GM18868 (cell line): ENCODE results near the gene PCED1A.

Source experiments
- ATAC-seq: cut with Tn5 transposase; IDR thresholded peaks from one replicate; pipeline ENCODE4 v1.9.1; 2021; ENCODE audit warnings: mild to moderate bottlenecking, moderate library complexity; ENCODE audit not compliant: unreplicated experiment

PCED1A gene

DNA sequence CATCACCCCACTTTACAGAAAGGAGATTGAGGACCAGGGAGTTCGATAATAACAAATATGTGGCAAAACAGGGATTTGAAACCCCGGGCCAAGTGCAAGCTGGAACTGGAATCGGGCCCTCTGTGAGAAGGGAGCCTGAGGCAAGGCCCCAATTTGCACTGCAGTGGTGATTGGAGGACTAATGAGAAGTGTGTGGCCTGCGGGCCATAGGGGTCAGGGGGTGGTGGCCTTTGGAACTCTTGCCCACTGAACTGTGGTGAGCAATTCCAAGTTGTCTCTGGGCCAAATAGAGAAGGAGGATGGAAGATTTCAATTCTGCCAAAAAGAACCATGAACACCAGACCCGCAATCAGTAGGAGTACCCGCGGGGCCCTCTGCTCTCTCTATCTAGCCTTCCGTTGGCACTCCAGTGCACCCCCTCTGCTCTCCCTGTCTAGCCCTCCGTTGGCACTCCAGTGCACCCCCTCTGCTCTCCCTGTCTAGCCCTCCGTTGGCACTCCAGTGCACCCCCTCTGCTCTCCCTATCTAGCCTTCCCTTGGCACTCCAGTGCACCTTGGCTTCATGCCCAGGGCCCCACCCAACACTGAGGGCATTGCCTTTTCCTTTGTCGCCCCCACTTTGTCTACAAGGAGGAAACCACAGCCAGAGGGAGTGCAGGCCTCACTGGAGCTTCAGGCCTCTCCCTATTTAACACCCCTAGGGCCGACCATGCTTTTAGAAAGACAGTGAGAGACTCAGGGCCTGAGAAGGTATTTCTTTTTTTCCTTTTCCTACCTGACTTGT lies 26.8 kb upstream of the PCED1A start:
- no peak for ATAC-seq

DNA sequence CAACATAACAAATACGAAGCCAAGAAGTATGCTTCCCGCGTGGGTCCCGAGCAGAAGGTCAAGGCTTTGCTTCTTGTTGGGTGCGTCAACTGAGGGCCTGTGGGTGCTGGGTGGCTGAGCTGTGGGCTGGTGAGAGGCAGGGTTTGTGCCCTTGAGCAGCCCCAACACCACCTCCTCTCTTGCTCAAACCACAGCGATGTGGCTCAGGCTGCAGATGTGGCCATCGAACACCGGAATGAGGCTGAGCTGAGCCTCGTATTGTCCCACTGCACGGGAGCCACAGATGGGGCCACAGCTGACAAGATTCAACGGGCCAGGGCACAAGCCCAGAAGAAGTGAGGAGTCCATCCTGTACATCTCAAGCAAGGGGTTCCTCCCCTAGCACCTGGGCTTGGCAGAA lies 25.8 kb upstream of the PCED1A start:
- ATAC-seq = no peak

DNA sequence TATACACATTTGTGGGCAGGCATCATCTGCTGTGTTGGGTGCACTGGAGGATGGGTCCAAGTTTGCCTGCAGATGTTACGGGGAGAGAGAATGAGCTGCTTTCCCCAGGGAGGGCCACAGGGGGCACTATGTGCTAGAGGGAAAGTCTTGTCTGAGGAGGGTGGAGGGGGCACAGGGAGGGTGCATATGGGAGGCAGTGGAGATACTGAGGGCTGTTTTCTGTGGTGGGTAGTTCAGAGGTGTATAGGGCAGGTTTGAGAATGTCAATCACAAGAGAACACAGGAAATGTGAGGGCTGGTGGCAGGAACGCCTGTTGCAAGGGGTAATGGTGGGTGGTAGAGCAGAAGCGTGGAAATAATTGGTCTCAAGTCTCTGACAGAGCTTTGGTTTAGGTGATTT lies 25.2 kb upstream of the PCED1A start:
- ATAC-seq = no peak

DNA sequence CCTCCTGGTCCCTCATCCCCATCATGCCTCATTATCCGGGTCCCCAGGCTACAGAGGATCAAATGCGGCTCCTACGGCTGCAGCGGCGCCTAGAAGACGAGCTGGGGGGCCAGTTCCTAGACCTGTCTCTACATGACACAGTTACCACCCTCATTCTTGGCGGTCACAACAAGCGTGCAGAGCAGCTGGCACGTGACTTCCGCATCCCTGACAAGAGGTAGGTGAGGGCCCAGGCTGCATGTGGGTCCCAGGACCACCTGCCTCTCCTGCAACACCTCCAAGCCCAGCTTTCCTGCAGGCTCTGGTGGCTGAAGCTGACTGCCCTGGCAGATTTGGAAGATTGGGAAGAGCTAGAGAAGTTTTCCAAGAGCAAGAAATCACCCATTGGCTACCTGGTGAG lies 24.6 kb upstream of the PCED1A start:
- no peak for ATAC-seq

DNA sequence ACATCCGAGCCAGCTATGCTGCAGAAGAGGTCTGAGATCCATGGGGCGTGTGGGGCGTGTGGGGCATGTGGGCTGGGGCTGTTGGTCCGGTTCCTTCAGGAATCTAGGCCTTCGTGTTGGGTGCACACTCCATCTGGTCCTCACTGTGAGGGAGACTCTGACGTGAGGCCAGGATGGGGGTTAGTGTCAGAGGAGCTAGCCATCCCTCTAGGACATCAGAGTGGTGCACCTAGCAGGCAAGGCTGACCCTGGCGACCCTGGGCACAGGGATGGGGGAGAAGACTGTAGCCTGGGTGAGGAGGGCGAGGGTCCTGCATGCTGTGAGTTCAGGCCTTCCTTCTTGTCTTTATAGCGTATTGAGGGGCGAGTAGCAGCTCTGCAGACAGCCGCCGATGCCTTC lies 24.2 kb upstream of the PCED1A start:
- no peak for ATAC-seq

DNA sequence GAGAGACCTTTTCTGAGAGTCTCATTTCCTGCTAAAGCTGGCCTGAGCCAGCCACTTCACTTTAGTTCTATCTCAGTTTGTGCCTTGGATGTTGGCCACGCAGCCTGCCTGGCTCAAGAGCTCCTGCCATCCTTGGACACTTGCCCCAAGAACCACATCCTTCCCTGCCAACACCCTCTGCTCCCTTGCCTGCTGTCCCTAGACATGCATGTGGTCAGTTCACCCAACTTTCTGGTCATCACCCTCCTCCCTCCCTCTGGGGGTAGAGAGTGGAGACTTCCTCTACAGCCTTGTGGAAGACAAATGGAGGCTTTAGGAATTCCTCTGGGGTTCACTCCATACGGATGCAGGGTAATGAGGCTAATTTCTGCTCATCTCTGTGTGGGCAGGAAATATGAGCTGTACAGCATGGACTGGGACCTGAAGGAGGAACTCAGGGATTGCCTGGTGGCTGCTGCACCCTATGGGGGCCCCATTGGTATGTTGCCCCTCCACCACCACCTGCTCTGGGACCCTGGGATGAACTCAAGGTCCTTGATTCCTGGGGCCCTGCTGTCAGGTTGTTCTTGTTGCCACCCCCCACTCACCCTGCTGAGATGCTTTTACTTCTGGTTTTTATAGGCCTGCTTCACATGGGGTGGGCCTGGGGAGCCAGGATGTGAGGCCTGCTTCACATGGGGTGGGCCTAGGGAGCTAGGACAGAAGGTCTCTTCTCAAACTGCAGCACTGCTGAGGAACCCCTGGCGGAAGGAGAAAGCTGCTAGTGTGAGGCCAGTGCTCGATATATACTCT lies 19.1 kb upstream of the PCED1A start:
- no peak for ATAC-seq

DNA sequence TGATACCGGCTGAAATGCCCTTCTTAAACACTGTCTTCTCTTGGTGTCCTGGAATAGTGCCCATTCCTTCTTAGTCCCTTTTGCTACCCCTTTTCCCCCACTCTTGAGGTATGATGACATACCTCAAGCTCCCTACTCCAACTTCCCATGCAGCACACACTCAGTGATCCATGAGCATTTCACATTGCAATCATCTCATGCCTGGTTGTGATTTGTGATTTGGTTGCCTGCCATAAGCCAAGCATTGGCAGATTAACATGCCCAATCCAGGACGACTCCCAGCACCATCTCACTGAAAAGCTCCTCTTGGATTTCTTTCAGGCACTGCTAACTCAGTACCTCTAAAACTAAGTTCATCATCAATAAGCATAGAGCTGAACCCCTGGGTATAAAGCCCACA lies 18.1 kb upstream of the PCED1A start:
- no peak for ATAC-seq

DNA sequence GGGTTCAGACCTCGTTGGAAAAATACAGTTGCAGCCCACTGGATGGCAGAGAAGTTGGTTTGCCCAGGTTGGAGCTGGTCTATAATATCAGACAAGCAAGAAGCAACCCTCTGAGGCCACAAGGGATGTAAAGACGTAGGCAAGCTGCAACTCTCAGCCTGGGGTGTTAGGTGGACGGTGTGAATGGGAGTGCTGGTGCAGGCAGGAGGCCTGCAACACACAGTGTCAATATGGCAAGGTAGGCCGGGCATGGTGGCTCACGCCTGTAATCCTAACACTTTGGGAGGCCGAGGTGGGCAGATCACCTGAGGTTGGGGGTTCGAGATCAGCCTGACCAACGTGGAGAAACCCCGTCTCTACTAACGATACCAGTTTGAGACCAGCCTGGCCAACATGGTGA lies 10.6 kb upstream of the PCED1A start:
- no peak for ATAC-seq

DNA sequence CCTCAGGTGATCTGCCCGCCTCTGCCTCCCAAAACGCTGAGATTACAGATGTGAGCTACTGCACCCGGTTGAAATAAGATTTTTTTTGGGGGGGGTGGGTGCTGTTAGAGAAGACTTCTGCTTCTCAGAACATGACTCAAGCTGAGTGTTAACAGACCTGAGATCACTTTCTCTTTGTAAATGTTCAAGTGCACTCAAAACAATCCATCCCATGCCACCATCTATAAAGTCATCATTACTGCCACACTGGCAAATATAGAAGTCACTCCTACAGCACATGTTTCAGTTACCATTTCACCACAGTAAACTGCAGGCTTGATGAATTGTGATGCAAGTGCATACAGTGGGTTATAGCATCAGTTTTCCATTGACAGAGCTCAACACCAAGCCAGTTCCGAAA lies 9.1 kb upstream of the PCED1A start:
- ATAC-seq = no peak

DNA sequence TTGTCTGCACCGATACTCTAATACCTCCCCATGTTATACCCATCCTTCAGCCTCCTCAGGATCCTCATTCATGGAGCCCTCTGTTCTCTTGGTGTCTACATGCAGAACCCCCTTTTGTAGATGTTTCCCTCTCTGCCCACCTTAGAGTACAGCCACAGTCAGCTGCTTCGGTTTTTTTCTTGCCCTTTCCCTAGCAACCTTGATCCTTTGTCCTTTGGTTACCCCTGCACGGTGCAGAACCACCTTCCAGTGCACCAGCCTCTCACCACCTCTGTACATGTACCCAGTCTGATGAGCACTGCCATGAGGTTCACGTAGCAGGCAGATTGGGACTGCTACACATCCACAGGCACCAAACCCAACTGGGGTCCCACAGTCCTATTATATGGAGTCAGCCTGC lies 7.3 kb upstream of the PCED1A start:
- ATAC-seq = no peak

DNA sequence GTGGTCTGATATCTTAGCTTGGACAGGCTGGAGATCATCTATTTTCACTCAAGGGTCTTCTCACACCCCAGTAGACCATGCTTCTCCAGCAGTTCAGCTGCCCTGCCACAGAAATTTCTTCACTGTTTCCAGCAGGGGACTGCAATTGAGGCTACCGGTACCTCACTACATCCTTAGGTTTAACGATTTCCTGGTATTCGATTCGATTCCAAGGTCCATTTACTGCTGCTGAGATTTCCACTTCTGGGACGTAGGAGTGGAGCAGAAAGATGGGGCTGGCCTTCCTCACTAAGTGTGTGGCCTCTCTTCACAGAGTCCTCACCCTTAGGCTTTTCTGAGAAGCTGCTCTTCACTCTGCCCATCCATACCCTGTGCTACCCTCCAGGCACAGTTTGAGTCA lies 6.2 kb upstream of the PCED1A start:
- no peak for ATAC-seq

DNA sequence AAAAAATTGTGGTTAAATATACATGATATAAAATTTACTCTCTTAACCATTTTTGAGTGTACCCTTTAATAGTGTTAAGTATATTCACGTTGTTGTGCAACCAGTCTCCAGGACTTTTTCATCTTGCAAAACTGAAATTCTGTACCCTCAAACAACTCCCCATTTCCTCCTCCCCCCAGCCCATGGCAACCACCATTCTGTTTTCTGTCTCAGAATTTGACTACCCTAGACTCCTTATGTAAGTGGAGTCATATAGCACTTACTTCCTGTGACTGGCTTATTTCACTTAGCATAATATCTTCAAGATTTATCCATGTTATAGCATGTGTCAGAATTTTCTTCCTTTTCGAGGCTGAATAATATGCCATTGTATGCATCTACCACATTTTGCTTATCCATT lies 5.2 kb upstream of the PCED1A start:
- ATAC-seq = no peak

DNA sequence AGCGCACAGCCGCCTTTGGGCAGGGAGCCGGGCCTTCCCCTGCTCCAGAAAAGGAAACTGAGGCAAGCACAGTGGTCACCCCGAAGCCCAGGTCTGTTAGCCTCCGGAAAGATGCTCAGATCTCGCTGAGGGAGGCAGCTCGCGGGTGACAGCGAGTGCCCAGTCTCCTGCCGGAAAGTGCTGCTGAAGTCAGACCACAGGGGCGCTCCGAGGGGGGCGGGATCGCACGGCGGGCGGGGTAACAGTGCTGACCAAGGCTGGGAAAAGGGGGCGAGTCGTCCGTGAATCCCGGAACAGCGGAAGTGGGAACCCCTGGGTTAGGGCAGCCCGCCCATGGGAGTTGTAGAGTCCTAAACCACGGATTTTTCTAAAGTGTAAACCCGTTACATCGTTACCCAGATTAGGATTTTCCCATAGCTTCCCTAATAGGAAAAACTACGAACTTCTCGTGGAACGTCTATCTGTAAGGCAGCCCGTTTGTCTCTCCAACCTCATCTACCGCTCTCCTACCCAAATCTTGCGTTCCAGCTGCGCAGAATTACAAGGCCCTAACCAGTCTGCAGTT lies 594 bp upstream of the PCED1A start:
- ATAC-seq = peak; percentile 32

DNA sequence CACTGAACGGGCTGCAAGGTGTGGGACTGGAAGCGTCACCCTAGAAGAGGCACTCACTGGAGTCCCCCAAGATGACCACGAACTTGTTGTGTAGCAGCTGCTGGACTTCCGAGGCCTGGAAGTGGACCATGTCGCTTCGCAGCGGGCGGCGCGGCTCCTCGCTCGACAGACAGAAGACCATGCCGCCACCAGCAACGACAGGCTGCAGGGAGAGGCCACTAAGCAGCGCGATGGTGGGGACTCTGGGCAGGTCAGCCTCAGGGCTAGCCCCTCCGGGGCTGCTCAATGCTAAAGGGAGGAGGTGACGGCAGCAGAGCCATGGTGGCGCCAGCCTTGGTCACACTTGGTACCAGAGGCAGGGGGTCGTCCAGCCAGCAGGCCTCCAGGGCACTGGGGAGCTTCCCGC lies 720 bp downstream of the PCED1A start:
- ATAC-seq = no peak

DNA sequence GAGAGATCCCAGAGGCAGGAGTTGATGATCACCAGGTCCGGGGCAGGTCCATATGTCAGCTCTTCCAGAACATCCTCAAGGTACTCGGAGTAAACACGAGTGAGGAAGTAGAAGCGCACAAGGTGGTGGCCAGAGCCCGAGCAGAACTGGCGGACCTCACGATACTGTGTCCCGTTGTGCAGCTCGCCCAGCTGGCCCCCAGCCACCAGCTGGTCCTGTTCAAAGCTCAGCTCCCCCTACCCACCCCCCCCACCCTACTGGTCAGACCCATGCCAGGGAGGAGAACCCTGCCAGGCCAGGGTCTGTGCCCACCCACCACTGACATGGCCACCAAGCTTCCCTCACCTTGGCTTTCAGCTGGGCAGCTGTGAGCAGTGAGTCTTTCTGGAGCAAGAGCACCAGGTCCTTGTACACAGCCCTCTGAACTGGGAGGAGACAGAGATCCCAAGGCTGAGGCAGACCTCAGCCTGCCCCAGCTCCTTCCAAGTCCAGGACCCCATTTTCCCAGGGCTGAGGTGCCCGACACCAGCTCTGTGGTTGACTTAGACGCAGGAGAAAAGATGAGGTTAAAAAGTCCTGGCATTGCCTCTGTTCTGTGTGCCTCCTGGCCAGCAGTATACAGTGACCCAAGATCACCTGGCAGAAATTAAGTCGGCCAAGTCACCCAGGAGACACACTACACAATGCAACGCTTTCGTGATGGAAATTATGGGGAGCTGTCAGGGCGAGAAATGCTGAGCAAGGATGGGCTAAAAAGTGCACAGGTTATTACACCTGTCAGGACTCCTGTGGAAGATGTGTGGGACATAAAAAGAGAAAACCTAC lies 1.4 kb downstream of the PCED1A start:
- ATAC-seq = no peak

DNA sequence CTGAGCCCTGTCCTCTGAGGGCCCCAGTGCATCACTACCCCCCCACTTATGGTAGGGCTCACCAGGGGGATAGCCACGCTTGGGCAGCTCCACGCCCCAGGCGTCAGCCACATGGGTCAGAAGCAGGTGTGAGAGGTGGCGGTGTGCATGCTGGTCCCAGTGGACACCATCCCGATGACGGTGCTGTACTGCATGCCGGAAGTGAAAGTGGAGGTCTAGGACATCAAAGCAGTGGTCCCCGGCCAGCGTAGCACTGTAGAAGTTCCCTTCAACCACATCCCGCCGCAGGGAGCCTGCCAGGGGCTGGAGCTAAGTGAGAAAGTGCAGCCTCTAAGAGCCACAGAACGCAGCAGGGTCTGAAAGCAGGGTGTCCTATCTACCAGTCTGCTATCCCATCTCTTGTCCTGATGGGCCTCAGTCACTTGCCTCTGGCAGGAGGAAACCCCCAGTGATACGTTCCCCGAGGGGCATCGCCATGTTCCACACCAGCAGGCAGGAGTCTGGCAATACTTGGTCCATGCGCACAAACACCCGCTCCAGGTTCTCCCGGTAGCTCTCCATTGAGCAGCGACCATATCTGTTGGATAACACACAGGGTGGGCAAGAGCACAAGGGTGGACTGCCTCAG lies 2.2 kb downstream of the PCED1A start:
- ATAC-seq = no peak

DNA sequence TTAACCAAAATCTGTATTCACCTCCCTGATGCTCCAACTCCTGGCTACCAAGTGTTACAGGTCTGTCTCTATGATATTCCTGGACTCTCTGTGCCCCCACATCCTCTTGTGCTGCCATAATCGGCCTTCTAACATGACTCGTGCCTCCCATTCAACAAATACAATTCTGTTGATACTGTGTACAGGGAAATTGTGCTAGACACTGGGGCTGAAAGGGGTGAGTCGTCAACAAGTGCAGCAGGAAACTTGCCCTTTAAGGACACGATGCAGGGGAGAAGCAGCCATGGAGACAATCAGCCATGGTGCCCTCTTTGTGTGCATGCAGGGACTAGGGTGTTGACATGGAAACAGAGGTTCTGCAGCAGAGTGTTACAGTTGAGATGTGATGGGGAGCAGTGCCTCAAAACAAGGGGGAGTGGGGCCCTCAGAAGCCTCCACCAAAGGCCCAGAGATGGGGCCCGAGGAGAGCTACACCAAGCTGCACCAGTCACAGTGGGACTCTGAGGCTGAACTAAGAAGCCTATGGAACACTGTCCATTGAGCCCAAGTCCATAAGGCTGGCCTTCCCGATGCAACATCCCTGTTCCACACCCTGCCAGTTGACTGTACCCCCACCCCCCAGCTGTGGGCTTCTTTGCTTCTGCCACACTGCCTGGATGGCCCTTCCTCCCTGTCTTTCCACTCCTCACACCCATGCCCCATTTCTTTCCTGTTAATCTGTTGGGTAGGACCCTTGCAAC lies 3.1 kb downstream of the PCED1A start:
- ATAC-seq = no peak

DNA sequence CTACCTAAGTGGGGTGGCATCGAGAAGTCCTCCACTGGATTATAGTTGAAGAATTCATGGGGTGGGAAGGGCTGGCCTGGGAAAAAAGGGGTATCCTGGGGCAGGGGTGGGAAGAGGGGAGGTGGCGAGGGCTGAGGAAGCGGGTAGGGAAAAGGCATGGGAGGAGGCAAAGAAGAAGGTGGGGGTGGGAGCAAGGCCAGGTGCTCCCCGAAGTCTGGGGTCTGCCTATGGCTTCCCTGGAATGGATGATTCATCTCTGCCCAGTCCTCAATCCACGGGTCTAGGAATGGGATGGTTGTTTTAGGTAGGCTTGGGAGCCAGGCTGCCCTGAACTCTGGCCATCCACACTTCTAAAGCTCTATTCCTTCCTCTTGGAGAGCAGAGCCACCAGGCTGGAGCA lies 4.4 kb downstream of the PCED1A start:
- no peak for ATAC-seq

DNA sequence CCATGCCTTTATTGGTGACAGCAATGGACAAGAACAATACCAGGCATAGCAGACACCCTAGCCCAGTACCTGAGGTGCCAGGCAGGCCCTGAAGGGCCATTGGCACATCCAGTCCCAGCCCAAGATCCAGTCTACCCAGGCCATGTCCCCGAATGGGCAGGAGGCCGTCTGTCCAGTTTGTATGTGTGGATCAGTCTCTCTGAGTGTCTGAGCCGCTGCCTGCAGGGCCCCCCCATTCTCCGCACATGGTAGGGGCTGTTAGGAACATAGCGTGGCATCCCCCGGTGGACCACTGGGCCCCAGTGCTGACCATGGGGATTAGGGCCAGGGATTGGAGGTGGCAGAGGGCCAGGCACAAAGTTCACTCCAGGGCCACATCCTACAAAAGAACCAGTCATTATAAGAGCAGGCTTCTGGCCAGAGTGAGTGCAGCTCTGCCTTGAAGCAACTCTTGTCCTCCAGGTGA lies 5.1 kb downstream of the PCED1A start:
- no peak for ATAC-seq
